B cell (primary cell): ENCODE data around the gene SLITRK5.

Source experiments
- EZH2 ChIP-seq: IDR thresholded peaks from 2 replicates; pipeline ENCODE4 v1.6.1; 2012; ENCODE audit warnings: borderline replicate concordance, low read depth, mild to moderate bottlenecking, moderate library complexity, low read length; ENCODE audit not compliant: insufficient read depth, poor library complexity, severe bottlenecking
- TF ChIP-seq, protein P1 (sequence below): fragments of 200-600 bp; IDR thresholded peaks from one replicate; pipeline ENCODE4 v1.8.0; 2022; ENCODE audit warnings: antibody characterized with exemption, mild to moderate bottlenecking

DNA sequence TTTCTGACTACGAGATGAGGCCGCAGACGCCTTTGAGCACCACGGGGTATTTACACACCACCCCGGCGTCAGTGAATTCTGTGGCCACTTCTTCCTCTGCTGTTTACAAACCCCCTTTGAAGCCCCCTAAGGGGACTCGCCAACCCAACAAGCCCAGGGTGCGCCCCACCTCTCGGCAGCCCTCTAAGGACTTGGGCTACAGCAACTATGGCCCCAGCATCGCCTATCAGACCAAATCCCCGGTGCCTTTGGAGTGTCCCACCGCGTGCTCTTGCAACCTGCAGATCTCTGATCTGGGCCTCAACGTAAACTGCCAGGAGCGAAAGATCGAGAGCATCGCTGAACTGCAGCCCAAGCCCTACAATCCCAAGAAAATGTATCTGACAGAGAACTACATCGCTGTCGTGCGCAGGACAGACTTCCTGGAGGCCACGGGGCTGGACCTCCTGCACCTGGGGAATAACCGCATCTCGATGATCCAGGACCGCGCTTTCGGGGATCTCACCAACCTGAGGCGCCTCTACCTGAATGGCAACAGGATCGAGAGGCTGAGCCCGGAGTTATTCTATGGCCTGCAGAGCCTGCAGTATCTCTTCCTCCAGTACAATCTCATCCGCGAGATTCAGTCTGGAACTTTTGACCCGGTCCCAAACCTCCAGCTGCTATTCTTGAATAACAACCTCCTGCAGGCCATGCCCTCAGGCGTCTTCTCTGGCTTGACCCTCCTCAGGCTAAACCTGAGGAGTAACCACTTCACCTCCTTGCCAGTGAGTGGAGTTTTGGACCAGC, 5.3 kb downstream of the SLITRK5 start:
- TF ChIP-seq EZH2, result no peak
- TF ChIP-seq, protein P1, sequence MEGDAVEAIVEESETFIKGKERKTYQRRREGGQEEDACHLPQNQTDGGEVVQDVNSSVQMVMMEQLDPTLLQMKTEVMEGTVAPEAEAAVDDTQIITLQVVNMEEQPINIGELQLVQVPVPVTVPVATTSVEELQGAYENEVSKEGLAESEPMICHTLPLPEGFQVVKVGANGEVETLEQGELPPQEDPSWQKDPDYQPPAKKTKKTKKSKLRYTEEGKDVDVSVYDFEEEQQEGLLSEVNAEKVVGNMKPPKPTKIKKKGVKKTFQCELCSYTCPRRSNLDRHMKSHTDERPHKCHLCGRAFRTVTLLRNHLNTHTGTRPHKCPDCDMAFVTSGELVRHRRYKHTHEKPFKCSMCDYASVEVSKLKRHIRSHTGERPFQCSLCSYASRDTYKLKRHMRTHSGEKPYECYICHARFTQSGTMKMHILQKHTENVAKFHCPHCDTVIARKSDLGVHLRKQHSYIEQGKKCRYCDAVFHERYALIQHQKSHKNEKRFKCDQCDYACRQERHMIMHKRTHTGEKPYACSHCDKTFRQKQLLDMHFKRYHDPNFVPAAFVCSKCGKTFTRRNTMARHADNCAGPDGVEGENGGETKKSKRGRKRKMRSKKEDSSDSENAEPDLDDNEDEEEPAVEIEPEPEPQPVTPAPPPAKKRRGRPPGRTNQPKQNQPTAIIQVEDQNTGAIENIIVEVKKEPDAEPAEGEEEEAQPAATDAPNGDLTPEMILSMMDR, result no peak
